ENCODE data around the gene ARHGAP27. TPM values are rescaled to one million over a fixed set of nuclear protein-coding genes. Genes with fewer than 3 reads are reported as not detected.
A peak's percentile ranks its signal among the peaks of the same experiment; 100 is the strongest.

The ARHGAP27 gene
- total and polyA plus RNA-seq, 2 experiments from 2014 or later: 5.6 to 17.7 TPM

GRCh38 chr17:45428050-45428617 lies 4.5 kb downstream of the ARHGAP27 start:
- Histone ChIP-seq H3K36me3 (no peaks in the 10 kb centered on the region), H3K4me1 (ENCODE audit: low read depth) (peaks cover 5% of the 10 kb centered on the region), H3K4me3 (no peak overlapping the region), H3K27ac (no peak overlapping the region), H3K27me3 (peaks cover 62% of the 10 kb centered on the region), H3K9me3 (ENCODE audit: low read depth) (no peaks in the 10 kb centered on the region)
- peak; percentile 67 to 80 for DNase-seq (ENCODE audit: low read depth in 1 of 2, low spot score in 1 of 2)
- TF ChIP-seq CTCF (IDR thresholded peaks at IDR 0.05; ENCODE audit: low read depth, low read length): peak; percentile 94

- H3K9me3 ChIP-seq (ENCODE audit: low read depth): no peaks in the 10 kb centered on the region
- H3K36me3 ChIP-seq: no peaks in the 10 kb centered on the region
- H3K27ac ChIP-seq: no peak overlapping the region
- H3K4me3 ChIP-seq: no peak overlapping the region
- H3K4me1 ChIP-seq (ENCODE audit: low read depth): peaks cover 5% of the 10 kb centered on the region
- DNase-seq (ENCODE audit: low read depth in 1 of 2, low spot score in 1 of 2): no peak
- peaks cover 53% of the 10 kb centered on the region for H3K27me3 ChIP-seq
- TF ChIP-seq CTCF (IDR thresholded peaks at IDR 0.05; ENCODE audit: low read depth, low read length): no peak
These were observed 5.4 kb downstream of the ARHGAP27 start for GRCh38 chr17:45427181-45427835.

- DNase-seq (ENCODE audit: low read depth in 1 of 2, low spot score in 1 of 2): no peak
- TF ChIP-seq CTCF (IDR thresholded peaks at IDR 0.05; ENCODE audit: low read depth, low read length): no peak
These were observed 6.1 kb downstream of the ARHGAP27 start for GRCh38 chr17:45426561-45426960.

GRCh38 chr17:45425984-45426413 lies 6.7 kb downstream of the ARHGAP27 start:
- DNase-seq (ENCODE audit: low read depth in 1 of 2, low spot score in 1 of 2): no peak
- no peak for TF ChIP-seq CTCF (IDR thresholded peaks at IDR 0.05; ENCODE audit: low read depth, low read length)
- no peaks in the 10 kb centered on the region for H3K9me3 ChIP-seq (ENCODE audit: low read depth)
- H3K27me3 ChIP-seq: peaks cover 41% of the 10 kb centered on the region
- H3K4me3 ChIP-seq: no peak overlapping the region
- H3K36me3 ChIP-seq: no peaks in the 10 kb centered on the region
- H3K4me1 ChIP-seq (ENCODE audit: low read depth): peaks cover 5% of the 10 kb centered on the region
- H3K27ac ChIP-seq: no peak overlapping the region

More at GRCh38 chr17:45426561-45426960, 6.1 kb downstream of the ARHGAP27 start:
- H3K27me3 ChIP-seq: peaks cover 47% of the 10 kb centered on the region
- H3K9me3 ChIP-seq (ENCODE audit: low read depth): no peaks in the 10 kb centered on the region
- no peak overlapping the region for H3K27ac ChIP-seq
- H3K4me3 ChIP-seq: no peak overlapping the region
- H3K4me1 ChIP-seq (ENCODE audit: low read depth): peaks cover 5% of the 10 kb centered on the region
- H3K36me3 ChIP-seq: no peaks in the 10 kb centered on the region

- H3K4me3 ChIP-seq: peak overlapping the region; percentile 18
- H3K27ac ChIP-seq: peak overlapping the region; percentile 51
- H3K9me3 ChIP-seq (ENCODE audit: low read depth): no peaks in the 10 kb centered on the region
- DNase-seq (ENCODE audit: low read depth in 1 of 2, low spot score in 1 of 2): peak; percentile 73 to 78
- no peaks in the 10 kb centered on the region for H3K36me3 ChIP-seq
- peaks cover 35% of the 10 kb centered on the region for H3K27me3 ChIP-seq
- H3K4me1 ChIP-seq (ENCODE audit: low read depth): peaks cover 5% of the 10 kb centered on the region
- peak; percentile 55 for TF ChIP-seq CTCF (IDR thresholded peaks at IDR 0.05; ENCODE audit: low read depth, low read length)
These were observed 7.3 kb downstream of the ARHGAP27 start for GRCh38 chr17:45425125-45425983.
